NCI-H2227 (cell line): Measurements from ENCODE around the gene HDGF.

Experiments used
- DNase-seq: peaks from one replicate; lab custom pipeline; 2025; ENCODE audit not compliant: unreplicated experiment; lab: John Stamatoyannopoulos, UW

The HDGF gene

GRCh38 chr1:156700736-156701531 is 50.5 kb downstream of the HDGF start:
- DNase-seq, result no peak

- DNase-seq, result no peak
Observed at GRCh38 chr1:156698995-156699394, 52.5 kb downstream of the HDGF start.

- peak; percentile 48 for DNase-seq
Observed at GRCh38 chr1:156697481-156697880, 54.0 kb downstream of the HDGF start.

GRCh38 chr1:156696755-156697154 is 54.7 kb downstream of the HDGF start:
- no peak for DNase-seq

GRCh38 chr1:156694690-156694962 is 56.8 kb downstream of the HDGF start:
- DNase-seq, result no peak

- no peak for DNase-seq
Observed at GRCh38 chr1:156693848-156694689, 57.4 kb downstream of the HDGF start.

- DNase-seq, result peak; percentile 89
Observed at GRCh38 chr1:156692925-156693847, 58.3 kb downstream of the HDGF start.

- DNase-seq, result no peak
Observed at GRCh38 chr1:156692441-156692924, 59.0 kb downstream of the HDGF start.
